Measurements from ENCODE around the gene PHF19.

PHF19 gene

DNA sequence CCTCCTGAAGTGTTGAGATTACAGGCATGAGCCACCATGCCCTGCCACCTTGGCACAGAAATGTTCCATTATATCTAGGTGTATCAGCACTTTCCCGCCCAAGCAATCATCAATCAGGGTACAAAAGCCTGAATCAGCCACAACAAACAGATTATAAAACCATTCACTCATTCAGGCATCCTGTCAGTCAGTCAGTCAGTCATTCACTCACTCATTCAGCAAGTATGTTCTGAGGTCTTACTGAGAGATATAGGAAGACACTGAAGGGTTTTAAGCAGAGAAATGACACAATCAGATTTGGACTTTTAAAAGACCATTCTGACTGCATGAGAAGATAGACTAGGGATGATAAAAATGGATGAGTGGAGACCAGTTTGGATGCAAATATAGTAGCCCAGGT lies 47.3 kb downstream of the PHF19 start:
- no peaks in the 10 kb centered on the region for H3K4me1 ChIP-seq (ENCODE audit: control insufficient read depth, insufficient read depth, low read length)
- no peaks in the 10 kb centered on the region for H3K9me3 ChIP-seq (ENCODE audit: control insufficient read depth, insufficient read depth, low read length)
- H3K27me3 ChIP-seq (ENCODE audit: control insufficient read depth, insufficient read depth, low read length) = no peaks in the 10 kb centered on the region
- H3K27ac ChIP-seq (ENCODE audit: low read depth, low read length) = no peak overlapping the region
- no peak overlapping the region for H3K9ac ChIP-seq (ENCODE audit: low read depth, low read length)
- no peak overlapping the region for H3K4me3 ChIP-seq (ENCODE audit: low read depth, low read length)
- H3K36me3 ChIP-seq (ENCODE audit: control insufficient read depth, insufficient read depth, low read length) = peaks cover 77% of the 10 kb centered on the region

DNA sequence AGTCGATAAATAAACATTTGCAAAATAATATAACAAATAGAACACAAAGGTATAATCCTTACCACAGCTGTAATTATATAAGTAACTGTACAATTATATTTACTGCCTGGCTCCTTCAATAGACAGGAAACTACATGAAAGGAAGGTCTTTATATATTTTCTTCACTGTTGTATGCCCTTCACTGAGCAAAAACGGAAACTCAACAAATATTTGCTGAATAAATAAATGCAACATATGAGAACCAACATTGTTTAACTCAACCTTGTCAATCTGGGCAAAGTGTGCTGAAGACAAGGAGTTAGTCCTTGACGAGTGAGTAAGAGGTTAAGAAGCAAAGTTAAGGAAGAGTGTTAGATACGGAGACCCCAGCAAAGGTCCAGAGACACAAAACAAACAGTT lies 56.9 kb downstream of the PHF19 start:
- H3K9ac ChIP-seq (ENCODE audit: low read depth, low read length) = no peak overlapping the region
- no peaks in the 10 kb centered on the region for H3K27me3 ChIP-seq (ENCODE audit: control insufficient read depth, insufficient read depth, low read length)
- no peaks in the 10 kb centered on the region for H3K9me3 ChIP-seq (ENCODE audit: control insufficient read depth, insufficient read depth, low read length)
- no peaks in the 10 kb centered on the region for H3K4me1 ChIP-seq (ENCODE audit: control insufficient read depth, insufficient read depth, low read length)
- no peak overlapping the region for H3K4me3 ChIP-seq (ENCODE audit: low read depth, low read length)
- peaks cover 69% of the 10 kb centered on the region for H3K36me3 ChIP-seq (ENCODE audit: control insufficient read depth, insufficient read depth, low read length)
- no peak overlapping the region for H3K27ac ChIP-seq (ENCODE audit: low read depth, low read length)

DNA sequence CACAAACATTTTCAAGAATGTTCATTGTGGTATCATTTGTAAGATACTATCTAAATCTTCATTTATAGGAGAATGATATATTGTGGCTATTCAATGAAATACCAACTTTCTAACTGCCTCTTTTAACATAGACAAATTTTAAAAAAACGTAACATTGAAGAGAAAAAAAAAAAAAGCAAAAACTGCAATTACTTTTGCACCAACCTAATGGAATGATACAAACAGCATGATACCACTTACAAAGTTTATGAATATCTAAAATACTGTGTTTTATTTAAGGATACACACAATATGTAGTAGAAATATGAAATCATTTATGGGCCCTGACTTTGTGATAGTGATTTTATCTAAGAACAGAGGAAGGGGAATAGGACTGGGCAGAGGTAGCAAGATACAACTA lies 58.4 kb downstream of the PHF19 start:
- Histone ChIP-seq H3K4me3 (ENCODE audit: low read depth, low read length) (no peak overlapping the region), H3K4me1 (ENCODE audit: control insufficient read depth, insufficient read depth, low read length) (no peaks in the 10 kb centered on the region), H3K27me3 (ENCODE audit: control insufficient read depth, insufficient read depth, low read length) (no peaks in the 10 kb centered on the region), H3K36me3 (ENCODE audit: control insufficient read depth, insufficient read depth, low read length) (peaks cover 55% of the 10 kb centered on the region), H3K9me3 (ENCODE audit: control insufficient read depth, insufficient read depth, low read length) (no peaks in the 10 kb centered on the region), H3K9ac (ENCODE audit: low read depth, low read length) (no peak overlapping the region), H3K27ac (ENCODE audit: low read depth, low read length) (no peak overlapping the region)

DNA sequence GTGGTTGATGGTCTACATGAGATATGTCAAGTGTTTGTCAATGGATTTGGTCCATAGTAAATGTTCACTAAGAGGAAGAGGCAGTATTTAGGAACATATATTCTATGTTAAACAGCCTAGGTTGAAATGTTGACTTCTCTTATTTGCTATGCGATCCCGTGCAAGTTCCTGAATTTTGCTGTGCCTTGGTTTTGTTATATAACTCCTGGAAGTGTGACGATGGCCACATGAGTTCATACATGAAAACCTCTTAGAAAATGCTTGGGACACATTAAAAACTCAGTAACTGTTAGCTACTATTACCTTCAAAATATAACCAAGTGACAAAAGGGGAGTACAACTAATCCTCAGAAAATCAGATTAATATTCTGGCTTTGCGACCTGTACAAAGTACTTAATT lies 61.9 kb downstream of the PHF19 start:
- H3K36me3 ChIP-seq (ENCODE audit: control insufficient read depth, insufficient read depth, low read length) = peaks cover 26% of the 10 kb centered on the region

DNA sequence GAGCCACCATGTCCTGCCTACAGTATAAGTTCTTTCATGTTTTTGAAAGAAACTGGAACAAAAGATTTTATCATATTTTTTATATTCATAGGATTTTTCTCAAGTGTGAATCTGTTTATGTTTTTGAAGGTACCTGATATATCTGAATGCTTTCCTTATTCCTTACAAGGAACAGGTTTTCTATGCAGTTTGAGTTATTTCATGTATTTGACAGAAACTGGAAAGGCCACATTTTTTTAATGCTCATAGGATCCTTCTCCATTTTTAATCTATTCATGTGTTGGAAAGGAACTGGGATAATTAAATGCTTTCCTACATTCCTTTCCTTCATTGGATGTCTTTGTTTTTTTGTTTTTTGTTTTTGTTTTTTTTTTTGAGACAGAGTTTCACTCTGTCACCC lies 68.1 kb downstream of the PHF19 start:
- Histone ChIP-seq H3K9ac (ENCODE audit: low read depth, low read length) (no peak overlapping the region), H3K27ac (ENCODE audit: low read depth, low read length) (no peak overlapping the region), H3K9me3 (ENCODE audit: control insufficient read depth, insufficient read depth, low read length) (peaks cover 20% of the 10 kb centered on the region), H3K36me3 (ENCODE audit: control insufficient read depth, insufficient read depth, low read length) (no peaks in the 10 kb centered on the region), H3K4me1 (ENCODE audit: control insufficient read depth, insufficient read depth, low read length) (no peaks in the 10 kb centered on the region), H3K4me3 (ENCODE audit: low read depth, low read length) (no peak overlapping the region), H3K27me3 (ENCODE audit: control insufficient read depth, insufficient read depth, low read length) (no peaks in the 10 kb centered on the region)

More for the DNA sequence above, 61.9 kb downstream of the PHF19 start:
- H3K9me3 ChIP-seq (ENCODE audit: control insufficient read depth, insufficient read depth, low read length) = no peaks in the 10 kb centered on the region
- H3K9ac ChIP-seq (ENCODE audit: low read depth, low read length) = no peak overlapping the region
- no peak overlapping the region for H3K4me3 ChIP-seq (ENCODE audit: low read depth, low read length)
- H3K27me3 ChIP-seq (ENCODE audit: control insufficient read depth, insufficient read depth, low read length) = no peaks in the 10 kb centered on the region
- no peaks in the 10 kb centered on the region for H3K4me1 ChIP-seq (ENCODE audit: control insufficient read depth, insufficient read depth, low read length)
- no peak overlapping the region for H3K27ac ChIP-seq (ENCODE audit: low read depth, low read length)

DNA sequence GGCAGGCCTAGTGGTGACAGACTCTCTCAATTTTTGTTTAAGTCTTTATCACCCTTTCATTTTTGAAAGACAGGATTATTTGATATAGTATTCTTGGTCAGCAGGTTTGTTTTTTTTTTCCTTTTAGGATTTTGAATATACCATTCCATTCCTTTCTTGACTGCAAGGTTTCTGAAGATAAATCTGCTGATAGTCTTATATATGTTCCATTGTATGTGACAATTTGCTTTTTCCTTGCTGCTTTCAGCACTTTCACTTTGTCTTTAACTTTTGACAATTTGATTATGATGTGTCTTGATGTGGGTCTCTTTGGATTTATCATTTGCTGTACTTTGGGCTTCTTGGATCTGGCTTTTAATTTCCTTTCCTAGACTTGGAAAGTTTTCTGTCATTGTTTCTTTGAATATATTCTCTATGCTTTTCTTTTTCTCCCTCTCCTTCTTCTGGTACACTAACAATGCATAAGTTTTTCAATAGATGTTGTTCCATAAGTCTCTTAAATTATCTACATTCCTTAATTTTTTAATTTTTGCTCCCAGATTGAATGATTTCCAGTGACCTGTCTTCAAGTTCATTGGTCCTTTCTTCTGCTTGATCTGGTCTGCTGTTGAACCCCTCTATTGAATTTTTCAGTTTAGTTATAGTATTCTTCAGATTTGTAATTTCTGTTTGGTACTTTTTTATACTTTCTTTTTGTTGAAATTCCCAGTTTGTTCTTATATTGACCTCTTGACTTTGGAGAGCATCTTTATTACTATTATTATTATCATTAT lies 69.2 kb downstream of the PHF19 start:
- no peak overlapping the region for H3K9ac ChIP-seq (ENCODE audit: low read depth, low read length)
- no peaks in the 10 kb centered on the region for H3K36me3 ChIP-seq (ENCODE audit: control insufficient read depth, insufficient read depth, low read length)
- H3K27me3 ChIP-seq (ENCODE audit: control insufficient read depth, insufficient read depth, low read length) = no peaks in the 10 kb centered on the region
- H3K4me1 ChIP-seq (ENCODE audit: control insufficient read depth, insufficient read depth, low read length) = no peaks in the 10 kb centered on the region
- no peak overlapping the region for H3K27ac ChIP-seq (ENCODE audit: low read depth, low read length)
- no peak overlapping the region for H3K4me3 ChIP-seq (ENCODE audit: low read depth, low read length)
- peaks cover 20% of the 10 kb centered on the region for H3K9me3 ChIP-seq (ENCODE audit: control insufficient read depth, insufficient read depth, low read length)

Data from HUES48 (cell line).